Upper lobe of left lung (tissue), 4 donors: ENCODE results near the gene PDZD2.

Experiments used
- CTCF ChIP-seq, 6 experiments: fragments of 450-650 bp in 4 of 6; fragments of 200-600 bp in 2 of 6; sonication (generic) in 2 of 6; IDR thresholded peaks; one replicate each; pipeline ENCODE4 v1.5.1; 2016 to 2019; ENCODE audit warnings: antibody characterized with exemption in 6 of 6
- EP300 ChIP-seq, 4 donors: sonication (generic); formaldehyde crosslinking; IDR thresholded peaks; one replicate each; pipeline ENCODE4 v1.5.1; 2017; ENCODE audit warnings: antibody characterized with exemption in 4 of 4, control low read depth in 2 of 4

- no peak for TF ChIP-seq EP300 (IDR thresholded peaks at IDR 0.05)
- no peak for TF ChIP-seq CTCF (IDR thresholded peaks at IDR 0.05)
Observed at GRCh38 chr5:31942546-31942945, 303.6 kb downstream of the PDZD2 start.
